Calu3 (cell line): Measurements from ENCODE around the gene CYTH1. TPM values are rescaled to one million over a fixed set of nuclear protein-coding genes. Genes with fewer than 3 reads are reported as not detected.

Source experiments
- BruUV-seq: library from RNA; stranded (reverse); fragments of 400-500 nt; replicated peaks from 2 replicates; lab custom pipeline; 2021; lab: Mats Ljungman, UMichigan
- CTCF ChIA-PET: fragments of 300-600 bp; sonication (Branson Sonifier 250); formaldehyde crosslinking; loops from one replicate; lab custom pipeline; 2022; ENCODE audit warnings: antibody characterized with exemption; lab: Charles Lee
- DNase-seq: peaks from one replicate; pipeline ENCODE4 v3.0.0; 2022
- H3K27ac Mint-ChIP-seq: one replicate; pipeline ENCODE4 v1.8.0; 2022; ENCODE audit warnings: mixed read lengths; ENCODE audit not compliant: unreplicated experiment
- H3K27me3 Mint-ChIP-seq: one replicate; pipeline ENCODE4 v1.8.0; 2022; ENCODE audit warnings: mixed read lengths; ENCODE audit not compliant: unreplicated experiment
- H3K36me3 Mint-ChIP-seq: one replicate; pipeline ENCODE4 v1.8.0; 2022; ENCODE audit warnings: mild to moderate bottlenecking, moderate library complexity, mixed read lengths; ENCODE audit not compliant: insufficient read depth, unreplicated experiment
- H3K4me1 Mint-ChIP-seq: one replicate; pipeline ENCODE4 v1.8.0; 2022; ENCODE audit warnings: mild to moderate bottlenecking, low read depth, mixed read lengths; ENCODE audit not compliant: unreplicated experiment
- H3K4me3 Mint-ChIP-seq: one replicate; pipeline ENCODE4 v1.8.0; 2022; ENCODE audit warnings: mild to moderate bottlenecking, low read depth, moderate library complexity, mixed read lengths; ENCODE audit not compliant: unreplicated experiment
- H3K9me3 Mint-ChIP-seq: one replicate; pipeline ENCODE4 v1.8.0; 2022; ENCODE audit warnings: low read depth, mixed read lengths; ENCODE audit not compliant: unreplicated experiment
- CTCF ChIP-seq: fragments of 200-600 bp; IDR thresholded peaks from one replicate; pipeline ENCODE4 v1.8.0; 2022; ENCODE audit warnings: antibody characterized with exemption; ENCODE audit not compliant: unreplicated experiment
- intact Hi-C: fragments of 100-400 bp; cut with micrococcal nuclease; formaldehyde crosslinking; loops from one replicate; pipeline ENCODE4 v1.10.0; 2022; ENCODE audit not compliant: unreplicated experiment
- total RNA-seq: library from RNA; stranded (reverse); gene quantifications from 2 replicates; pipeline ENCODE4 v1.2.3, GENCODE V29; 2022

Gene CYTH1
- total RNA-seq, 1 experiment from 2014 or later, result 40.5 TPM

DNA sequence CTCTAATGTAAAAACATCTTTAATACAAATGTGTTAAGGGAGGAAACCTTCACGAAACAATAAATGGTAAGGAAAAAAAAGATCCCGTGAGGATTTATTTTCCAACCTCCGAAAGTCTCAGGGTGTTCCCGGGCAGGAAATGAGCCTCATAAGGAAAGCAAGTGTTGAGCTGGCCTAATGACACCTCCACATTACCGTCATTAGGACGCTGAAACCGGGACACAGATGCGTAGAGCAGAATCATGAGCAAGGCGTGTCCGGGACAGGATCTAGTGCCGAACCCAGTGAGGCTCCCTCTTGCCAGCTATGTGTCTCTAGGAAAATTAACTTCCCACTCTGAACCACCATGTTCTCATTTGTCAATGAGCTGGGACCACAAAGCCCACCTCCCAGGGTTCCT is 22.7 kb upstream of the CYTH1 start:
- H3K36me3 Mint-ChIP-seq, result peaks cover 40% of the 10 kb centered on the region
- intact Hi-C loops, result no loop called here

DNA sequence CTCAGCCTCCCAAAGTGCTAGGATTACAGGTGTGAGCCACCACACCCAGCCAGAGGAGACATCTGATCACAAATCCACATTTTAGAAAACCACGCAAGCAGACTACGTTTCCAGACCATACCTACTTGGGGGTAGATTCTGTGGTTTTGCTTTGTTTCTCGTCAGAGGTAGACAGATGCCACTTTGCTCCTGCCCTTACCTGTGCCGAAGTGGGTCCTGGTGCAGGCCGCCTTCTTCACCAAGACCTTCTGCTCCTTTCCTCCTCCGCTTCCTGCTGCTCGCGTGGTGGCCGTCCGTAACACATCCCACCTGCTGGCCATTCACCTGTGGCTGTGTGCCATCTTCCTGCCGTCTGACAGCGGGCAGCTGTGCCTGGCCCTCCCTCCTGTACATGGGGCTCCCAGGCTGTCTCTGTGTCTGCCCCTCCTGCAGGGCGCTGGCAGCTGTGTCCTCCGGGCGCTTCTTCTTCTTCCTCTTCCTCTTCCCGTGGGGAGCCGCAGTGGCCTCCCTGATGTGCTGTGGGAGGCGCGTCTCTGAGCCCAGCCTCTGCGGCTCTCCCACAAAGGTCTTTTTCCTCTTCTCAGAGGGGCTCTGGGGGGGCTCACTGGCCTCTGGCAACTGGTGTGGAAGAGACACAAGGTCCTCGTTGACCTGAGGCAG is 21.2 kb upstream of the CYTH1 start:
- CTCF ChIA-PET, result no interaction called here

More for the DNA sequence above, 22.7 kb upstream of the CYTH1 start:
- H3K27ac Mint-ChIP-seq, result no peak overlapping the region
- no peaks in the 10 kb centered on the region for H3K4me1 Mint-ChIP-seq
- TF ChIP-seq CTCF, result no peak
- no peaks in the 10 kb centered on the region for H3K27me3 Mint-ChIP-seq
- no peaks in the 10 kb centered on the region for H3K9me3 Mint-ChIP-seq
- BruUV-seq, result no TSS peak
- CTCF ChIA-PET, result interaction anchor here (0.7 kb wide), 1 partner anchor 14 kb away, joined by 3 read pairs; no protein-coding TSS in a partner anchor
- no peak for DNase-seq
- H3K4me3 Mint-ChIP-seq, result no peak overlapping the region

DNA sequence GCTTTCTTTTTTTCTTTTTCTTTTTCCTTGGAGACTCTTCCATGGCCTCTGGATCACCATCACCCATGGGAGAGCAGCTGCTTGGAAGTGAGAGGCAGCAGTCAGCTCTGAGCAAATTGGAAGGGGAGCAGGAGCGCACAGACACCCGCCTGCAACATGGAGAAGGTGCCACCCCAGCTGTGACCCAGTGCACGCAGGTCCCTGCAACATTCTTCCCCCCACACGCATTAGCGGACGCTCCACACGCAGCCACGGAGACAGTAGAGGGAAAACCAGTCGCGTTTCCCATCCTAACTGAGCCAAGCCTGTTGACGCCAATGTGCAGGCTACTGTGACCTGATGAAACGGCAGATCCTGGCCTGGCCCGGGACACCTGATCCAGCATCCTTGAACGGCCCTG is 20.4 kb upstream of the CYTH1 start:
- H3K9me3 Mint-ChIP-seq, result no peaks in the 10 kb centered on the region
- peaks cover 48% of the 10 kb centered on the region for H3K36me3 Mint-ChIP-seq

More for the DNA sequence above, 21.2 kb upstream of the CYTH1 start:
- Mint-ChIP-seq H3K27ac (no peak overlapping the region), H3K36me3 (peaks cover 42% of the 10 kb centered on the region), H3K4me1 (peaks cover 8% of the 10 kb centered on the region), H3K9me3 (no peaks in the 10 kb centered on the region), H3K27me3 (no peaks in the 10 kb centered on the region), H3K4me3 (no peak overlapping the region)
- intact Hi-C loops, result no loop called here
- TF ChIP-seq CTCF, result no peak
- no peak for DNase-seq
- no TSS peak for BruUV-seq

DNA sequence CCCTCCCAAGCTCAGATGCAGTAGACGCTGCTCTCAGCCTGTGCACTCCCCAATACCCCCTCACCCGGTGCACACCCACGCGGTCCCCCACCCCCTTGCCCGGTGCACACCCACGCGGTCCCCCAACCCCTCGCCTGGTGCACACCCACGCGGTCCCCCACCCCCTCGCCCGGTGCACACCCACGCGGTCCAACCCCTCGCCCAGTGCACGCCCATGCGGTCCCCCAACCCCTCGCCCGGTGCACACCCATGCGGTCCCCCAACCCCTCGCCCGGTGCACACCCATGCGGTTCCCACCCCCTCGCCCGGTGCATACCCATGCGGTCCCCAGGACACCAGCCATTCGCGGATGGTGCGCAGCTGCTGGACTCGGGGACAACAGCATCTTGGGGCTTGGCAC is 19.9 kb upstream of the CYTH1 start:
- Mint-ChIP-seq H3K36me3 (peaks cover 44% of the 10 kb centered on the region), H3K27ac (no peak overlapping the region), H3K4me1 (peaks cover 8% of the 10 kb centered on the region), H3K9me3 (no peaks in the 10 kb centered on the region), H3K27me3 (no peaks in the 10 kb centered on the region), H3K4me3 (no peak overlapping the region)
- CTCF ChIA-PET, result interaction anchor here (0.6 kb wide), 2 partner anchors 30 to 313 kb away, joined by 3 read pairs; no protein-coding TSS in a partner anchor
- intact Hi-C loops, result no loop called here
- DNase-seq, result no peak
- BruUV-seq, result no TSS peak
- no peak for TF ChIP-seq CTCF

More for the DNA sequence above, 20.4 kb upstream of the CYTH1 start:
- no peak overlapping the region for H3K27ac Mint-ChIP-seq
- intact Hi-C loops, result no loop called here
- no peak for DNase-seq
- peaks cover 8% of the 10 kb centered on the region for H3K4me1 Mint-ChIP-seq
- CTCF ChIA-PET, result interaction anchor here (0.6 kb wide), 1 partner anchor 313 kb away, joined by 3 read pairs; no protein-coding TSS in a partner anchor
- H3K27me3 Mint-ChIP-seq, result no peaks in the 10 kb centered on the region
- no TSS peak for BruUV-seq
- no peak overlapping the region for H3K4me3 Mint-ChIP-seq
- no peak for TF ChIP-seq CTCF
